ENCODE results near the gene PLAGL1.

Gene PLAGL1

DNA sequence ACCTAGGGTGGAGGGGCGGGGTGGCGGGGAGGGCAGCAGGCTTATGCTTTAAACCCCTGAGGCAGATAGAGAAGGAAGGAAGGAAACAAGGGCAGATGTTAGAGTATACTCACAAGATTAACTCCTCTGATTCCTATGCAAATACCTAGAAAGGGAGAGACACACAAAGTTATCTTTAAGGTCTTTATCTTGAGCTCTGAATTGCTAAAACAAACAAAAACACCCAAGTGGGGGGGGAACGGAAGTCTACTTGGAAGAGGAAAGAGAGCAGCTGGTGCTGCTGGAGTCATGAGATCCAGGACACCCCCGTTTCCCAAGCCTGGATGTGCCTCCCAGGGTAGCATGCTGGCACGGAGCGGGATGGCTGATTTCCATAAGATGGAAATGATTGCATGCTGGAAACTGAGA lies 43.4 kb downstream of the PLAGL1 start:
- DNase-seq = no peak

- DNase-seq = no peak
These were observed 44.7 kb downstream of the PLAGL1 start for GRCh38 chr6:143963158-143963919.

GRCh38 chr6:143961886-143962878 lies 45.9 kb downstream of the PLAGL1 start:
- no peak for DNase-seq

GRCh38 chr6:143961066-143961465 lies 47.0 kb downstream of the PLAGL1 start:
- DNase-seq = no peak

DNA sequence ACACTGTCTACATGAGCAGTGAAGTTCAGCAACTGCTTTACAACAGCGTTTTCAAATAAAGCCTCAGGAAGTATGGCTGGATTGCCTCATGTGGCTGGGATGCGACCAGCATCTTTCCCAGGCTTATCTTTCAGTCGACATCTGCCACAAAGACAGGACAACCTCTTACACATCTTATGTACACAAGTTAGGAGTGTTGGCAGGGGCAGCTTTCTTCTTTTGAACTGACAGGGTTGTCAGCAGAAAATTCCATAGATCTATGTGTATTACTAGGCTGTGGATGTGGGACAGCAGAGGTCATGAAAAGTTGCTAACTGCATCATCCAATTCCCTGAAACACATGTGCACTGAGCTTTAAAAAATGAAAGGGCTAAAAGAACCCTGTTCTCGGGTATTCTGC lies 48.1 kb downstream of the PLAGL1 start:
- no peak for DNase-seq

DNA sequence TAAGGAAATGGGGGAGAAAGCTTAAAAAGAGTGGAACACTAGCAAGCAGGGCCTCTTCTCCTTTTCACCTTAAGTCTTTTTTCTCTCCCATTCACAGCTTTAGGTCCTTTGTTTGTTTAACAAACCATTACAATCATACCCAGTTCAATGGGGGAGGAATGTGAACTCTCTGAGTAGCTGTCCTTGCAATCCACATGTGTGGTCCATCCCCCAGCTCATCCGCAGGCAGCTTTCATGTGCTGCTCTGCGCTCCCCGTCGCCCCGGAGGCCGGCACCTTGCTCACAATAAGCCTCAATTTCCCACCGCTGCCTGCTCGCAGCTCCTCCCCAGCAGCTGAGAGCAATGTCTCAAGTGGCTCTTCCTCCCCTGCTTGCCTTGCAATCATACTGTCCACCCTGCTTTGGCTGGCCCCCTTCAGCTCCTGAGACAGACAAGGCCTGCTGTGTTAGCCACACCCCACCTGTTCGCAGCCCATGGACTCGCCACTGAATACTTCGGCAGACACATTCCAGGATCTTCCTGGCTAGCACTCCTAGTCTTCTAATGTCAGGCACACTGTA lies 49.1 kb downstream of the PLAGL1 start:
- no peak for DNase-seq

- DNase-seq = no peak
These were observed 50.3 kb downstream of the PLAGL1 start for GRCh38 chr6:143957679-143958274.

DNA sequence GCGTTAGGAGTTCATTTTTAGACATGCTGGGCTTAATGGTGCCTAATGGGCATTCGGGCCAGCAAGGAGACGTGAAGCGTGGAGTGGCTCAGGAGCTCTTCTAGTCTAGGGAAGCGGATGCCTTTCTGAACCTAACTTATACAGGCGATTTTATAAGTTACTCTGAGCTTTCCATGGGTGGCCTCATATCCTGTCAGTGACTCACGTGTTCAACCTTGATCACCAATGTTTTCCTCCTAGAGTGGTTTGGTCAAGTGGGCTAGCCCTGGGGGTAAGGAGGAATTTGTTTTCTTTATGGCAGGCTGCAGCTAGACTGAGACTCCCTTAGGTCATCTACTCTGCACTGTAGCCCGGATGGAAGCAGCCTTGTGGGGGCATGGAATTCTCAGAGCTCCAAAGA lies 52.1 kb downstream of the PLAGL1 start:
- no peak for DNase-seq

DNA sequence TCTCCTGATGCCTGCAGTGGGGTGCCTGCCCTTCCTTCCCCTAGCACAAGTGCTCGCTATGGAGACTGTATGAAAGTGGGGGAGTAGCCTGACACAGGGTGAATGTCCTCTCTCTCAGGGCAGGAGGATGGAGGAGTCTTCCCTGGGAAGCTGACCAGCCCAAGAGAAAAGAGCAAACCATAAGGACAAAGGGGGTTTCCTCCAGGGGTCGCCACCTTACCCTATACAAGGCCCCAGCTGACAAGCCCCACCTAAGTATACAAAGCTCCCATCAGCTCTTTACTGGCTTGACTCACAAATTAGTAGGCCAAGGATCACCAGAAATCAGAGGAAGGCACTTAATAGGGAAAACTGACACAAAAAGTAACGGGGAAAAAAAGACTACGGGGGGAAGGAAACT lies 54.1 kb downstream of the PLAGL1 start:
- no peak for DNase-seq

- DNase-seq = no peak
These were observed 54.9 kb downstream of the PLAGL1 start for GRCh38 chr6:143952947-143953701.

DNA sequence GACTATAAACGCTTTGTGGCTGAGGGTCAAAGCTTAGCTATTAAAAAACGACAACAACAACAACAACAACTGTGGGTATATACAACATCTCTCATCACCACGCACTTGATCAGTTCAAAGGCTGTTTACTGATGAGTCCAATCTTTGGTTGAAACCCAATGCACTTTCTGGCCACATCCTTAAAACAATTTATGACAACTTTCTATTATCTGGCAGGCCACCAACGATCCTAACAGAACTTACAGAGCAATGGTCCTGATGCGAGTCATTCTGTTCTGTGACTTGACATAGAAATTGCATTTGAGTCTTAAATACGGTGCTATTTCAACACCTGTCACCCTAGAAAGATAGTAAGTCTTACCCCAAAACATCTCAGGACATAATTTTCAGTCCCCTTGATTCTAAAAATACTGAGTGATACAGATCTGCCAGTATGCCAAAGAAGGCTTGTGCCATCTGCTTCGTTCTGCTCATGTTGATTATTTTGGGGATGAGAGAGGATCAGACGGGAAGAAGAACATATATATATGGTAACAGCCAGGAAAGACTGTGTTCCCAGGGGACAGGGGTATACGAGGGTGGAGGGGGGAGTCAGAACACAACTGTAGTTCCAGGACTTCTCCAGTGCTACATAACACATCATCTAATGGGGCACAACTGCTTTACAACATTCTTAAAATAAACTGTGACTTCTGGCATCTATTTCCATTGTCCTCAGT lies 55.8 kb downstream of the PLAGL1 start:
- DNase-seq = no peak

GRCh38 chr6:143950875-143951274 lies 57.2 kb downstream of the PLAGL1 start:
- no peak for DNase-seq

GRCh38 chr6:143949962-143950361 lies 58.1 kb downstream of the PLAGL1 start:
- no peak for DNase-seq

- no peak for DNase-seq
These were observed 58.5 kb downstream of the PLAGL1 start for GRCh38 chr6:143949535-143949934.

- DNase-seq = no peak
These were observed 59.9 kb downstream of the PLAGL1 start for GRCh38 chr6:143948208-143948607.

- DNase-seq = peak; percentile 7
These were observed 66.0 kb downstream of the PLAGL1 start for GRCh38 chr6:143941852-143942627.

DNA sequence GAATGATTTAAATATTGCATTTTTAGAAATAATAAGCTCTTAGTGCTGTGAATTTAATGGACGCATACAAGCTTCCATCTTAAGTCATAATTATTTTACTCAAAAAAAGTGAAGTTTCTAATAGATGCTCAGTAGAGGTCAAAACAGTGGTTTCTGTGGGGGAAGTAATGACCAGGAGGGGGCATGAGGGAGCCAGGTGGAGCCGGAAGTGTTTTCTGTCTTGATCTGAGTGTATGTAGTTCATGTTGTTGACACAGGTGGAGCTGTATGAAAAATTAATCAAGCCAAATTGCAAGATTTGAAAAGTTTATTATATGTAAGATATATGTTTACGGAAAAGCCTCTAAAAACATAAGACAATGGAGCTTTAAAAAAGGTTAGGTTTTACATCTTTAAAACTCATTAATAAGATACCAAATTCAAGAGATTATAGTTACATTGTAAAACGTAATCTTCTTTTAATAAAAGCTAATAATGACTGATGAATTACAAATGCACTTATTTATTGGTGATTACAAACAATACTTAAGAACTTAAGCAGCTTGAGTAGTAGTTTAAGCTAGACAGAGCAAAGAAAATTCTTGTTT lies 68.0 kb downstream of the PLAGL1 start:
- DNase-seq = peak; percentile 49

- no peak for DNase-seq
These were observed 68.7 kb downstream of the PLAGL1 start for GRCh38 chr6:143939364-143939763.

DNA sequence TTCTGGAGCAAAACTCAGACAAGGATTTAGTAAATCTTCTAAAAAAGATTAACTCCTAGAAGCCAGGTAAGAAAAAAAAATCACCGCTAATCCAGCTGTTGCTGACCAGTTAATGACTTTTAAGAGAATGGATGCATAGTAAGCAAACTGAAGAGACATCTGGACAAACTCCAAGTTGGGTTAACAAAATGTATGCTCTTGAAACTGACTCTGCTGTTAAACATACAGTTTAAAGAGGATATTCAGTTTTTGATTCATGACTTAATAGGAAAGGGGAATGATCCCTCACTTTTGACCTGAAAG lies 70.4 kb downstream of the PLAGL1 start:
- no peak for DNase-seq

Data from central memory CD4-positive, alpha-beta T cell (primary cell).